HG02642 (cell line): ENCODE results near the gene VSTM5.
"Not testable (repeated sequence)": the region's sequence is repeated elsewhere in the genome, so short reads cannot be mapped to it uniquely, and the experiment has no call there.

ENCODE experiments used
- ATAC-seq: cut with Tn5 transposase; IDR thresholded peaks from one replicate; pipeline ENCODE4 v1.9.1; 2021; ENCODE audit warnings: mild to moderate bottlenecking; ENCODE audit not compliant: unreplicated experiment, poor library complexity

VSTM5 gene

GRCh38 chr11:93850594-93851018 lies at the start of gene VSTM5:
VSTM5 (minus strand) TSS chr11:93850618; CDS start chr11:93850502, 116 bp downstream.
- no peak for ATAC-seq

- no peak for ATAC-seq
These were observed 44.9 kb upstream of the VSTM5 start for GRCh38 chr11:93895106-93895862.

GRCh38 chr11:93890391-93891051 lies 40.1 kb upstream of the VSTM5 start:
- ATAC-seq, result no peak

DNA sequence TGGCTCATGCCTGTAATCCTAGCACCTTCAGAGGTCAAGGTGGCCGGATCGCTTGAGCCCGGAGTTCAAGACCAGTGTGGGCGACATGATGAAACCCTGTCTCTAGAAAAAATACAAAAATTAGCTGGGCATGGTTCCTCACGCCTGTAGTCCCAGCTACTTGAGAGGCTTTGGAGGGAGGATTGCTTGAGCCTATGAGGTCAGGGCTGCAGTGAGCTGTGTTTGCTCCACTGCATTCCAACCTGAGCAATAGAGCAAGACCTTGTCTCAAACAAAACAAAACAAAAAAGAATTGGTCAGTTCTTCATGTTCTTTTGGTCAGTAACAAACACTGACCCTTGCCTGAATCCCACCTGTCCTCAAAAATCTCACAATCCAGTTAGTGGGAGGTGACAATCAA lies 36.7 kb upstream of the VSTM5 start:
- no peak for ATAC-seq

- not testable (repeated sequence) for ATAC-seq
These were observed 28.7 kb upstream of the VSTM5 start for GRCh38 chr11:93879114-93879513.

- ATAC-seq, result no peak
These were observed 25.2 kb upstream of the VSTM5 start for GRCh38 chr11:93875637-93876036.

DNA sequence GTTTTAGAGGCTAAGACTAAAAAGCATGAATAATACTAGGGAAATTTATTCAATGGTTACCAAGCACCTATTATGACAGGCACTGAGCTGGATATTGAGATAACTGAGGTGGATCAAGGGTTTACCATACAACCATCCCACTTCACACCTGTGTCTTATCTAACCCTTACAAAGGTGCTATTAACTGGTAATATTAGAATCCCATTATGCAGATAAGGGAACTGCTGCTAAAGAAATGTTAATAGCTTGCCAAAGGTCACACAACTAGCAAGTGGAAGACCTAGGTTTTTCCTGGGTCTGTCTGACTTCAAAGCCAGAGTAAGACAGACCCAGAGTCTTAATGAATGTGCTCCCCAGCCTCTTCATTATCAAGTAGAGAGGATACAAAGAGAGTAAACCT lies 21.1 kb upstream of the VSTM5 start:
- ATAC-seq, result no peak

- ATAC-seq, result no peak
These were observed 20.2 kb upstream of the VSTM5 start for GRCh38 chr11:93870616-93871015.

DNA sequence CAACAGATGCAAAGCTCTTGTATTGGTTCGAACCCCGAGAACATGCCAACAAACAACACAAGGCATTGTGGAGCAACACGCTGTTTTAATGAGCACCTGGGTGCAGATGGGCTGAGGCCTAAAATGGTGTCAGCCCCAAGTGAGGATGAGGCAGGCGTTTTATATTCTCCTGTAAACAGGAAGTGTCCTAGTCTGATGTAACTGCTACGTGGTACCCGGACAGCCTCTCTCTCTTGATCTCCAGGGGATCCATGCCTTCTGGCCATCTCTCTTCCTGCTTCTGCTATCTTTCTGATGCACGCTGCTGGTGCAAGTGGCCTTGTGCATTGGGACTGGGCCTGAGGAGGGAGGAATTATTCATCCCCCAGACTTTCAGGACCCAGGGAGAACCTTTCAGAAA lies 19.4 kb upstream of the VSTM5 start:
- ATAC-seq, result no peak

- ATAC-seq, result not testable (repeated sequence)
These were observed 18.0 kb upstream of the VSTM5 start for GRCh38 chr11:93868404-93868803.

DNA sequence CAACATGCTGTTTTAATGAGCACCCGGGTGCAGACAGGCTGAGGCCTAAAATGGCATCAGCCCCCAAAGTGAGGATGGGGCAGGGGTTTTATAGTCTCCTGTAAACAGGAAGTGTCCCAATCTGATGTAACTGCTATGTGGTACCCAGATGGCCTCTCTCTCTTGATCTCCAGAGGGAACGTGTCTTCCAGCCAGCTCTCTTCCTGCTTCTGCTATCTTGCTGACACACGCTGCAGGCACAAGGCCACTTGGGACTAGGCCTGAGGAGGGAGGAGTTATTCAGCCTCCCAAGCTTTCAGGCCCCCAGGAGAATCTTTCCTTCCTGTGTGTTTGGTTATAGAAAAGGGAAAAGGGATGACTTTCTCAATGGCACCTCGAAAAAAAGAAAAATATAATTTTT lies 11.4 kb upstream of the VSTM5 start:
- ATAC-seq, result no peak

GRCh38 chr11:93858121-93858775 lies 7.8 kb upstream of the VSTM5 start:
- ATAC-seq, result no peak

- no peak for ATAC-seq
These were observed 7.1 kb upstream of the VSTM5 start for GRCh38 chr11:93857413-93858120.

- no peak for ATAC-seq
These were observed 1.8 kb upstream of the VSTM5 start for GRCh38 chr11:93852242-93852641.

- ATAC-seq, result no peak
These were observed 446 bp downstream of the VSTM5 start for GRCh38 chr11:93849751-93850593.

DNA sequence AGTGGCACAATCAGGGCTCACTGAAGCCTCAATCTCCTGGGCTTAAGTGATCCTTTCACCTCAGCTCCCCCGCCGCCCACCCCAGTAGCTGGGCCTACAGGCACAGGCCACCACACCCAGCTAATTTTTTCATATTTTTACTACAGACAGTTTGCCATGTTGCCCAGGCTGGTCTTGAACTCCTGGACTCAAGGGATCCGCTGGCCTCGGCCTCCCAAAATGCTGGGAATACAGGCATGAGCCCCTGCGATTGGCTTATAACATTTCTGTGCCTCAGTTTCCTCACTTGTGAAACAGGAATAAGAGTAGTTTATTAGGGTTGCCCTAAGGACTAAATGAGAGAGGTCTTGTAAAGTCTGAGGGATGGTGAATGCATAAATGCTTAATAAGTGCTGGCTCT lies 1.2 kb downstream of the VSTM5 start:
- ATAC-seq, result no peak

GRCh38 chr11:93846411-93846810 lies 4.0 kb downstream of the VSTM5 start:
- no peak for ATAC-seq

DNA sequence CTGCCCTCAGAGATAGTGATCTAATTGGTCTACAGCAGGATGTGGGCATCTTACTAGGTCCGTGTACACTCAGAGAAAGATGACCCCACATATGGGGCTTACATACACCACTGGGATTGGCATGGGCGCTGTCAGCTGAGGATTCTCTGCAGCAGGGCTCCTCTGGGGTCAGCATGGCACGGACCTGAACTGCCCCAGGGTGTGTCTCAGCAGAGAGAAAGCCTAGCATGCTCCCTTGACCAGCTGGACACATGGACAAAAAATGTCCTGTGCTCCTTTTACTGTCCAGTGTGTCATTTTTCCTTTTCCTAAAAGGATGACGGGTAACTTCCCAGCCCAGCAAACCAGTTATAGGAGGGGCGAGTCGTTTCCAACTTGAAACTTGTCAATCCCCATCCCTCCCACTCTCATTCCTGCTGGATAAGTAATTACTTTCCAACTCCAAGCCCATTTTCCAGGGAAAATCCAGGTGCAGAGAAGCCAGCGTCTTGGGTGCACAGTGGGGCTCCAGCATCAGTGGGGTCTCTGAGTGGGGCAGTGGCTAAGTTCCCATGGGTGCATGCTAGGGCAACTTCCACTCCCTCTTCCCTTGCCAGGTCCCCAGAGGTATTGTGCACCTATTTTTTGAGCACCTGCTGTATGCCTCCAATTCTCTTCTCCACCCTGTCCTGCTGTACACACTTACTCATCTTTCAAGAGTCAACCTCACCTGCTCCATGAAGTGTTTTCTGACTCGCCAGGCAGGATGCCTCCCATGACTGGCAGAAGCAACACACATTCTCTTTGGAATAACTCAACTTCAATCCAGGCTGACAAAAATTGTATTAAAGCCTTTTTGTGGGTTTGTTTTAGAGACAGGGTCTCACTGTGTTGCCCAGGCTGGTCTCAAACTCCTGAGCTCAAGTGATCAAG lies 5.0 kb downstream of the VSTM5 start:
- no peak for ATAC-seq

GRCh38 chr11:93844568-93844967 lies 5.8 kb downstream of the VSTM5 start:
- no peak for ATAC-seq
